Right atrium auricular region (tissue), 2 donors: Measurements from ENCODE around the gene UBR4. TPM values are rescaled to one million over a fixed set of nuclear protein-coding genes. Genes with fewer than 3 reads are reported as not detected.

Experiments used
- DNase-seq: peaks from one replicate; pipeline ENCODE4 v3.0.0-alpha.2; 2019; ENCODE audit warnings: low spot score
- H3K27ac ChIP-seq, 2 donors: fragments of 200-600 bp; sonication (generic); 1 replicate in 1 of 2; 2 replicates in 1 of 2; pipeline ENCODE4 v1.5.1; 2016 to 2019
- H3K27me3 ChIP-seq, 2 donors: fragments of 200-600 bp; sonication (generic); one replicate each; pipeline versions ENCODE4 v1.5.1 to v1.6.0; 2017 to 2019
- H3K36me3 ChIP-seq: fragments of 200-600 bp; sonication (generic); one replicate; pipeline ENCODE4 v1.5.1; 2016
- H3K4me1 ChIP-seq, 2 donors: fragments of 200-600 bp; sonication (generic); one replicate each; pipeline versions ENCODE4 v1.5.1 to v1.6.0; 2017 to 2019
- H3K4me3 ChIP-seq, 2 donors: fragments of 200-600 bp; sonication (generic); 1 replicate in 1 of 2; 2 replicates in 1 of 2; pipeline ENCODE4 v1.5.1; 2017 to 2019; ENCODE audit warnings: mild to moderate bottlenecking in 1 of 2, moderate library complexity in 1 of 2
- H3K9me3 ChIP-seq, 2 donors: fragments of 200-600 bp; sonication (generic); one replicate each; pipeline ENCODE4 v1.5.1; 2019
- CTCF ChIP-seq, 2 donors: fragments of 200-600 bp; sonication (generic); IDR thresholded peaks; one replicate each; pipeline ENCODE4 v1.5.1; 2019; ENCODE audit warnings: antibody characterized with exemption in 2 of 2
- total RNA-seq, 2 donors: library from RNA; depleted of rRNA; stranded (reverse); fragments of >200 nt; gene quantifications; one replicate each; pipeline ENCODE4 v1.1.0, GENCODE V29; 2016

UBR4 gene
- total RNA-seq, 2 donors from 2014 or later, result 75.1 to 88.0 TPM

DNA sequence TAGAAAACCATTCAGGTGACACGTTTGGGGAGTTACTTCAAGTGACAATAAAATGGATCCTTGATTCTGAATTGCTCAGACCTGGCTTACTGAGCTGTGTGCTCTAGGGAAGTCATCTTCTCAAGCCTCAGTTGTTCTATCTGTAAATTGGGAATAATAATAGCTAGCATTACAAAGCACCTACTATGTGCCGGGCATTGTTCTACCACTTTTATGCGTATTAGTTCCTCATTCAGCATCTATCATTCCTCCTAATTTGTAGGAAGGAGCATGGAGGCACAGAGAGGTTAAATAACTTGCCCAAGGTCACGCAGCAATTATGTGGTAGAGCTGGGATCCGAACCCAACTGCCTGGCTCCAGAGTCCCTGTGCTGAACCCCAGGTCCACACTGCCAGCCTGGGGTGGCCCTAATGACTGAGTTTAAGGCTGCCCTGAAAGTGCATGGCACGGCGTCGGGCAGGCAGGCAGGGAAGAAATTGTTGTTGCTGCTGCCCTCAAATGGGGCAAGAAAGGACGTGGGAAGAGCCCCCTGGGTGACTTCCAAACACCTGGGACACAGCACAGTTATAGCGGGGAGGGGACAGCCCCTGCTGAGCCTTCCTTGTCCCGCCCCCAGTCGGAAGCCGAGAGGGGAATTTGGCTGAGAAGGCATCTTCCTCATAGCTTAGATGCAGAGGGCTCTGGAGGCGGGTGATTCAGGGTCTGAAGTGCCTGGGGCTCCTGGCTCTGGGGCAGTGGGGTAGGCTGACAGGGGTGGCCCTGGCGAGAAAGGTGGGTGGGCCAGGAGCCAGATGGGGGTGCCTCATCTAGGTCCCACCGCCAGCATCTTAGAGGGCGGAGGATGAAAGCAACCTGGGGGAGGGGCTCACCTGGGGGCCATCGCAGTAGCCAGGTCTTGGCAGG is 167.1 kb downstream of the UBR4 start:
- Histone ChIP-seq H3K27me3 (peaks cover 0 to 5% of the 10 kb centered on the region in 2 donors), H3K4me3 (no peak overlapping the region), H3K36me3 (no peaks in the 10 kb centered on the region), H3K27ac (no peak overlapping the region), H3K4me1 (no peaks in the 10 kb centered on the region), H3K9me3 (no peaks in the 10 kb centered on the region)
- no peak for TF ChIP-seq CTCF (IDR thresholded peaks at IDR 0.05)
- DNase-seq, result no peak

GRCh38 chr1:19040010-19040680 is 169.9 kb downstream of the UBR4 start:
- no peaks in the 10 kb centered on the region for H3K9me3 ChIP-seq
- peaks cover 0 to 12% of the 10 kb centered on the region in 2 donors for H3K4me1 ChIP-seq
- no peaks in the 10 kb centered on the region for H3K36me3 ChIP-seq
- H3K27me3 ChIP-seq, result peaks cover 0 to 5% of the 10 kb centered on the region in 2 donors
- no peak overlapping the region for H3K4me3 ChIP-seq
- DNase-seq, result no peak
- no peak overlapping the region for H3K27ac ChIP-seq
- no peak for TF ChIP-seq CTCF (IDR thresholded peaks at IDR 0.05)

DNA sequence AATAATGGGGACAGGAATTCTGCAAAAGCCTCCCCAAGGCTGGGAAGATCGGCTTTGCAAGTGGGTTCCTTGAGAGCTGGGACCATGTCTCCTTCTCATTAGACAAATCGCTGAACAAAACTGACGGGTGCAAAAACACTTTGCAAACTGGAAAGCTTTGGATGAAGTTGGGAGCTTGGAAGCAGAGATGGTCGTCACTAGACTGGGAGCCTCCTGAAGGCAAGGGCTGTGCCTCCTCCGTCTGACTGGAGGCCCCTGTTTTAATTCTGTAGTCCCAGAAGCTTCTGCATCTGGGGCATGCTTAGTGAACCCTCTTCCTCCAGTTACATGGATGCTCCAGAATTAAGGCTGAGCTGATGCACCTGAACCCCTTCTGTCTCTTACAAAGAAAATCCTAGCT is 171.3 kb downstream of the UBR4 start:
- Histone ChIP-seq H3K4me3 (no peak overlapping the region), H3K9me3 (no peaks in the 10 kb centered on the region), H3K4me1 (peaks cover 0 to 12% of the 10 kb centered on the region in 2 donors), H3K27me3 (peaks cover 0 to 1% of the 10 kb centered on the region in 2 donors), H3K27ac (no peak overlapping the region), H3K36me3 (no peaks in the 10 kb centered on the region)
- no peak for DNase-seq
- no peak for TF ChIP-seq CTCF (IDR thresholded peaks at IDR 0.05)

- peaks cover 0 to 12% of the 10 kb centered on the region in 2 donors for H3K4me1 ChIP-seq
- H3K4me3 ChIP-seq, result no peak overlapping the region
- no peaks in the 10 kb centered on the region for H3K9me3 ChIP-seq
- H3K27me3 ChIP-seq, result no peaks in the 10 kb centered on the region
- no peaks in the 10 kb centered on the region for H3K36me3 ChIP-seq
- H3K27ac ChIP-seq, result no peak overlapping the region
- TF ChIP-seq CTCF (IDR thresholded peaks at IDR 0.05), result no peak
- DNase-seq, result no peak
Measured at GRCh38 chr1:19038096-19038495, 172.0 kb downstream of the UBR4 start.

GRCh38 chr1:19037659-19038058 is 172.4 kb downstream of the UBR4 start:
- no peak for TF ChIP-seq CTCF (IDR thresholded peaks at IDR 0.05)
- Histone ChIP-seq H3K36me3 (no peaks in the 10 kb centered on the region), H3K4me3 (no peak overlapping the region), H3K4me1 (peaks cover 0 to 12% of the 10 kb centered on the region in 2 donors), H3K27ac (no peak overlapping the region), H3K27me3 (no peaks in the 10 kb centered on the region), H3K9me3 (no peaks in the 10 kb centered on the region)
- no peak for DNase-seq
